RWPE1 (cell line): ENCODE data around the gene C1QTNF12.

Experiments
- CTCF ChIA-PET: fragments of 350-600 bp; sonication (Branson Sonifier 250); formaldehyde crosslinking; extraction: SDS; loops from one replicate; lab custom pipeline; 2021; lab: Yijun Ruan, JAX
- POLR2A ChIA-PET: fragments of 400-600 bp; formaldehyde crosslinking; extraction: SDS; loops from one replicate; lab custom pipeline; 2020; ENCODE audit warnings: antibody characterized with exemption; ENCODE audit not compliant: low non-redundant PET; lab: Yijun Ruan, JAX
- DNase-seq: peaks from one replicate; pipeline ENCODE4 v3.0.0; 2012; ENCODE audit warnings: low spot score
- H3K27ac ChIP-seq: fragments of 450-650 bp; 2 replicates; pipeline ENCODE4 v1.5.1; 2017
- CTCF ChIP-seq: fragments of 450-650 bp; conservative IDR thresholded peaks from 2 replicates; pipeline ENCODE4 v1.5.1; 2017; ENCODE audit warnings: low read depth, mild to moderate bottlenecking

C1QTNF12 gene

GRCh38 chr1:1217621-1218523, 28.6 kb downstream of the C1QTNF12 start:
- DNase-seq: peak; percentile 91
- peak overlapping the region; percentile 75 for H3K27ac ChIP-seq
- TF ChIP-seq CTCF: no peak
- POLR2A ChIA-PET: no interaction called here
- CTCF ChIA-PET: interaction anchor here (0.6 kb wide), 1 partner anchor 58 kb away, joined by 3 read pairs; no protein-coding TSS in a partner anchor

DNA sequence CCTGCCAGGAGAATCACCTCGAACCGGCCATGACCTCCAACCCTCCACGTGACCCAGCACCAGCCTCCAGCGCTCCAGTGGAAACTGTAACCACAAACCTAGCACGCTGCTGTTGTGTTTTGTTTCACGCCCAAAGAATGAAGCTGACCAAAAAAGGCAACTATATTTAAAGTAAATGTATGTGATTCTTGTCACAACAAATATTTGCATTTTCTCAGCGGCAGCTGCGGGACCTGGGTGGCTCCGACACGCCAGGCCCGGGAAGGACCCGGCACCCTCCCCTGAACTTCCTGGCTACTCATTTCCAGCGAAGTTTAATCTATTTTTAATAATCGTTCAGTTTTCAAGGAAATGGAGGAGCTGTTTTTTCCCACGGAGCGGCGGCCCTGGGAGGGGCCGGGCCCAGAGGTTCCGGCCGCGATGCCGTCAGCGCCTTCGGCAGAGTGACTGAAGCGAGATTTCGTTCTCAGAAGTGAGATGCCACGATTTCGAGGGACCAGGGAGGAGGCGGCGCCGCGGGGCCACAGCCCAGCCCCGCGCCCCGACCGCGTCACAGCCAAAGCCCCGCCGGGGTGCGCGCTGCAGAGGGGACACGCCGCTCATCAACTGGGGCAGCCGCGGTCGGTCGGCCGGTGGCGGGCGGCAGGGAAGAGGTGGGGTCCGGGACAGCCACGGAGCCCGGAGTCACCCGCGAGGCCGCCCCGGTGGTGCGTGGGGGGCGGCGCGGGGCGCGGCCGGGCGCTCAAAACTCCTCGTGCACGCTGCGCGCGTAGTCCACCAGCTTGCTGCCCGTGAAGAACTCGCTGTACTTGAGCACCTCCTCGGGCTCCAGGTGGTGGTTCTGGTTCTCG, 29.5 kb downstream of the C1QTNF12 start:
- H3K27ac ChIP-seq: peak overlapping the region; percentile 75
- TF ChIP-seq CTCF: no peak
- no peak for DNase-seq
- CTCF ChIA-PET: interaction anchor here (0.6 kb wide), 1 partner anchor 57 kb away, joined by 3 read pairs; no protein-coding TSS in a partner anchor
- POLR2A ChIA-PET: no interaction called here

DNA sequence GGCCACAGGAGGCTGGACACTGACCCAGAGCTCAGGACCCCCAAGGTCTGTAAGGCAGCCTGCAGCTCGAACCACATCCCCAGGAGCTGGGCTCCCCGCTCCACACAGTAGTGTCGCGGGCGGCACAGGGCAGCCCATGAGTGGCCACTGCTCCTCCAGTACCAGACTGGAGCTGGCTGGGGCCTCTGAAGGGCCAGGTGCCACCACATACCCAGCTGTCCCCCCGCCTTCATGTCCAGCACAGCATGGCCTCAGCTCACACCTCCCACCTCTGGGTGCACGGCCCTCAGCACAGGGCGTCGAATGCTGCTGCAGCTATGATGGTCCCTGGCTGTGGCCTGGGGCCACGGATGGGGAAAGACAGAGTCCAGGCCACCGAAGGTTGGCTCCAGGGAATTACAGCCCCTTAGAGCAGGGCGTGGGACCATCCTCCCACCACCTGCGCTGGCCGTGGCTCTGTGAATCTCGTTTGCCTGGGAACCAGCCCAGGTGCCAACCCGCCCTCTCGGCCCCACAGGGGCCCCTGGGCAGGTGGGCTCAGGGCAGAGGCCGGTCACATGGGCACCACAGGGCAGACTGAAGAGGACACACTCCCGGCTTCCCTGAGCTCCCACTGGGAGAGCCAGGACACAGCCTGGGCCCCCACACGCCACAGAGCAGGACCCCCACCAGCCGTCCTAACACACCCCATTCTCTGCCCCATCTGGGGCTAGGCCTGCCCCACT, 30.5 kb downstream of the C1QTNF12 start:
- ChIA-PET POLR2A (no interaction called here), CTCF (interaction anchor here (0.6 to 1.4 kb wide), 2 partner anchors 15 to 231 kb away, joined by 3 to 4 read pairs; no protein-coding TSS in a partner anchor)
- no peak for DNase-seq
- TF ChIP-seq CTCF: no peak
- H3K27ac ChIP-seq: peak overlapping the region; percentile 75

DNA sequence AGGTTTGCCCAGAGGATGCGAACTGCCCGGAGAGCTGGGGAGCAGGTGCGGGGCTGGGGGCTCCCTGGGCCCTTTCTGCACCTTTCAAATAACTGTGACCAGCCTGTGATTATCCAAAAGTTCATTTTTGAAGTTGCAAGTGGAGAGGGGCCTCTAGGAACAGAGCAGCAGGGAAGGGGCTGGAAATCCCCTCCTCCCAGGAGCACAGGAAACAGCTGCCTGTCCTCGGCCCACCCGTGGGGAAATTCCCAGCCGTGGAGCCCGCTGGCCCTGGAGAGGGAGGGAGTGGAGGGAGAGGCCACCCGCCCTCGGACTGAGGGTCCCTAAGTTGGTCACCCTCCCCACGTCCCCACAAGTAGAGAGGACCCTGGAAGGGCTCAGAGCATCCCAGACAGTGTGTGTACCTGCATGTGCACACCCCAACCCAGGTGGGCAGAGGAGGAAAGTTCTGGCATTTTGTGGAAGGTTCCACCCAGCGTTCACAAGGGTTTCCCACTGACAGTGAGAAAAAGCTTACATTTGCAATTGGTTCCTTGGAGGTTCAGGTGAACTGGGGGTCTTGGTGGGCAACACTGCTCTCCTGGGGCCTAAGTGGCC, 31.3 kb downstream of the C1QTNF12 start:
- peak overlapping the region; percentile 75 for H3K27ac ChIP-seq
- ChIA-PET POLR2A (no interaction called here), CTCF (interaction anchor here (0.5 to 1.4 kb wide), 3 partner anchors 16 to 230 kb away, joined by 3 to 4 read pairs (median 3); no protein-coding TSS in a partner anchor)
- no peak for DNase-seq
- no peak for TF ChIP-seq CTCF

- H3K27ac ChIP-seq: peak within 1 kb of the TSS; percentile 75
- no peak for TF ChIP-seq CTCF
- POLR2A ChIA-PET: no interaction called here
- CTCF ChIA-PET: no interaction called here
- DNase-seq: no peak
These were observed 32.9 kb downstream of the C1QTNF12 start, which contains the start of gene TNFRSF4 for GRCh38 chr1:1213345-1214265. Gene TNFRSF4 (minus strand): TSS chr1:1214153. CDS start chr1:1214127, 26 bp downstream.
